Bronchial smooth muscle cell (primary cell): ENCODE results near the gene ABHD14A. TPM values are rescaled to one million over a fixed set of nuclear protein-coding genes. Genes with fewer than 3 reads are reported as not detected.

Source experiments
- total RNA-seq: library from RNA; depleted of rRNA; stranded (reverse); fragments of >200 nt; gene quantifications from 2 replicates; pipeline ENCODE4 v1.2.1, GENCODE V29; 2014

Gene ABHD14A
- total RNA-seq = 9.3 and 11.0 TPM in 2 replicates

GRCh38 chr3:51974963-51975851, at the start of gene ABHD14A:
Gene ABHD14A, plus strand, starts transcription at chr3:51975064. Its CDS starts 72 bp downstream, at chr3:51975136.

GRCh38 chr3:51941798-51942602, 32.9 kb upstream of the ABHD14A start, which contains the start of the genes PARP3 and RRP9:
Gene PARP3, plus strand, starts transcription at chr3:51942363. Its CDS starts 993 bp downstream, at chr3:51943356.
Gene RRP9, minus strand, starts transcription at chr3:51941904. Its CDS starts 37 bp downstream, at chr3:51941867.

GRCh38 chr3:51955175-51955892, 19.5 kb upstream of the ABHD14A start, which contains the start of gene GPR62:
Gene GPR62, plus strand, starts transcription at chr3:51955381. Its CDS starts 272 bp downstream, at chr3:51955653.

GRCh38 chr3:51967384-51968169, 7.3 kb upstream of the ABHD14A start, which contains the start of gene PCBP4:
Gene PCBP4, minus strand, starts transcription at chr3:51967454. Its CDS starts 6,214 bp downstream, at chr3:51961240.

GRCh38 chr3:51982838-51983577, 8.1 kb downstream of the ABHD14A start, which contains the start of gene ACY1:
Gene ACY1, plus strand, starts transcription at chr3:51983535. Its CDS starts 530 bp downstream, at chr3:51984065.

GRCh38 chr3:51995346-51996163, 20.7 kb downstream of the ABHD14A start, which contains the start of gene RPL29:
Gene RPL29, minus strand, starts transcription at chr3:51995895. Its CDS starts 434 bp downstream, at chr3:51995461.

Other genes with a start within 250 kb of the ABHD14A start
- not detected in 2 replicates for gene IQCF6, start 195.8 kb upstream of the ABHD14A start, total RNA-seq
- not detected in 2 replicates for gene IQCF2, start 113.4 kb upstream of the ABHD14A start, total RNA-seq
- gene IQCF5, start 99.5 kb upstream of the ABHD14A start, total RNA-seq = not detected in 2 replicates
- not detected in 2 replicates for gene IQCF1, start 71.7 kb upstream of the ABHD14A start, total RNA-seq
- gene RRP9, start 33.2 kb upstream of the ABHD14A start, total RNA-seq = 20.1 and 21.4 TPM in 2 replicates
- 13.6 and 40.4 TPM in 2 replicates for gene PARP3, start 32.7 kb upstream of the ABHD14A start, total RNA-seq
- gene GPR62, start 19.7 kb upstream of the ABHD14A start, total RNA-seq = not detected in 2 replicates
- gene PCBP4, start 7.6 kb upstream of the ABHD14A start, total RNA-seq = 38.5 and 45.4 TPM in 2 replicates
- 16.7 and 24.0 TPM in 2 replicates for gene ABHD14B, start 1.0 kb upstream of the ABHD14A start, total RNA-seq
- 27.2 and 34.7 TPM in 2 replicates for gene ACY1, start 8.5 kb downstream of the ABHD14A start, total RNA-seq
- 896 and 1,003 TPM in 2 replicates for gene RPL29, start 20.8 kb downstream of the ABHD14A start, total RNA-seq
- gene DUSP7, start 81.5 kb downstream of the ABHD14A start, total RNA-seq = 2.8 and 3.5 TPM in 2 replicates
- 2.6 and 5.4 TPM in 2 replicates for gene POC1A, start 179.4 kb downstream of the ABHD14A start, total RNA-seq
- 27.3 and 28.2 TPM in 2 replicates for gene ALAS1, start 223.1 kb downstream of the ABHD14A start, total RNA-seq